ENCODE results near the gene APP.

APP gene

DNA sequence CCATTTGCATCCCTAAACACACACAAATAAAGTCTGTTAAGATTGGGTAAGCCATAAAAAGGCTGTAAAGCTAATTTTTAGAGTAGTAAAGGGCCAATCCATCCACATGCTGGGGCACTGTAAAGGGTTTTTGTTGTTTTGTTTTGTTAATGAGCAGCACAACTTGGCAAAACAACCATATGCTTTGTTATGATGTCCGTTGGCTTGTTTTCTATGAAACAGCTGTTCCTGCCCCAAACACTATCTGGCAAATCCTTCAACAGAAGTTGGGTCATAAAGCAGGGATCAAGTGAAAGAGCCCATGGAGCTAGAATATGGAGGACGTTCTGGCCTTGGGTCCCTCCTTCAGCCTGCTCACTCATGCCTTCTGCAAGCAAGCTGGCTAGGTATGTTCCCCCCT is 183.6 kb downstream of the APP start:
- in situ Hi-C loops (cut with MboI; ENCODE audit: low sequenced_read_pairs): no loop called here

DNA sequence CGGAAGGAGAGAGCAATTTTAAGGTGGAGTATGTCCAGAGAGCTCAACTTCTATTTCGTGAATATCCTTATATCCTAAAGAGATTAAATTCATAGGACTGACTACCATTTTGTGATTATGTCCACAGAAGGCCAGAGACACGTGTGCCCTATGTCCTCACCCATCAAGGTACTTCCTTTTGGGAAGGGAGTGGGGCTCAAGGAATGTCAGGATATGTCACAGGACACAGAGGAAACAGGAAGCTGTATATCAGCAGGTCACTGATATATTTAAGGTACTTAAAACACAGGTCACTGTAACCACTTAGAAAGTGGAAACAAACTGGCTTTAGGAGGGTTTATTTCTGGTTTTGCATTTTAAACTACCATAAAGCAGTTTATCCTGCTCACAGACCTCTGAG is 184.6 kb downstream of the APP start:
- in situ Hi-C loops (cut with MboI; ENCODE audit: low sequenced_read_pairs): no loop called here

- in situ Hi-C loops (cut with MboI; ENCODE audit: low sequenced_read_pairs): no loop called here
Observed at GRCh38 chr21:25984538-25984937, 186.0 kb downstream of the APP start.

DNA sequence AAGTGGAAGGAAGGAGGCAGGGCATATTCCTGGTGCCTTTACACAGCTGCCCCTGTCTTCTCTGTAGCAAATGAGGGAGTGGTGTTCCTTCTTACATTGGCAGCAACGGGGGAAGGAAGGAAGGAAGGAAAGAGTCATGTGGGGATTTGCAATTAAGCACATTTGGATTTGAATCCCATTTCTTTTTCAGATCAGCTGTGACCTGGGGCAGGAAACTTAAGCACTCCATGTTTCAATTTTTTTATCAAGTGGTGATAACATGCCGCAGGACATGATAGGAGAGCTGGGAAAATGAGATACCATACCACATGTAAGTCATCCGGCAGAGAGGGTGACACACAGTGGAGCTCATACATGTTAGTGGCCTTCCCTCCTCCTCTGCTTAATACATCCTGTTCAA is 186.8 kb downstream of the APP start:
- in situ Hi-C loops (cut with MboI; ENCODE audit: low sequenced_read_pairs): no loop called here

GRCh38 chr21:25980710-25981109 is 189.9 kb downstream of the APP start:
- in situ Hi-C loops (cut with MboI; ENCODE audit: low sequenced_read_pairs): no loop called here

GRCh38 chr21:25979845-25980616 is 190.5 kb downstream of the APP start:
- in situ Hi-C loops (cut with MboI; ENCODE audit: low sequenced_read_pairs): no loop called here

DNA sequence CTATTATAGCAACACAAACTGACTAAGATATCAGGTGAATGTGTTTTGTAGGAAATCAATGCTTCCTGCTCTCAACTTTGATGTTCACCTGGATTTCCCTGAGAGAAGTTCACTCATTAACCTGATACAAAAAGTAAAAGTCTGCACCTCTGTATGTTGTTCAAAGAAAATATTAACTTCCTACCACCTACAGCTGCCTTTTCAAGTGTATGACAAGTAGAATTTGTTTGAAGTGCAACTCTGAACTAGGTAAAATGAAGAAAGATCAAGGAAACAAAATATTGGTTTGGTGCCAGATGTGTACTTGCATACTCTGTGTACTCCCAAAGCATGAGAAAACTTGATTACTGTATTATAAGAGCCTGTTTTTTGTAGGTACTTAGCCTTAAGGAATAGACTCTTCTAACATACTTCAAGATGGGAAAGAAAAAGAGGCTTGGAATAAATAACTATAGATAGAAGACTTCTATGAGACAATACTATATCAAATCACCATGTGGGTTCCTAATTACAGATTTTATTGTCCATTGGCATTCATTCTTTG is 193.4 kb downstream of the APP start:
- in situ Hi-C loops (cut with MboI; ENCODE audit: low sequenced_read_pairs): no loop called here

- in situ Hi-C loops (cut with MboI; ENCODE audit: low sequenced_read_pairs): no loop called here
Observed at GRCh38 chr21:25974964-25975363, 195.6 kb downstream of the APP start.

DNA sequence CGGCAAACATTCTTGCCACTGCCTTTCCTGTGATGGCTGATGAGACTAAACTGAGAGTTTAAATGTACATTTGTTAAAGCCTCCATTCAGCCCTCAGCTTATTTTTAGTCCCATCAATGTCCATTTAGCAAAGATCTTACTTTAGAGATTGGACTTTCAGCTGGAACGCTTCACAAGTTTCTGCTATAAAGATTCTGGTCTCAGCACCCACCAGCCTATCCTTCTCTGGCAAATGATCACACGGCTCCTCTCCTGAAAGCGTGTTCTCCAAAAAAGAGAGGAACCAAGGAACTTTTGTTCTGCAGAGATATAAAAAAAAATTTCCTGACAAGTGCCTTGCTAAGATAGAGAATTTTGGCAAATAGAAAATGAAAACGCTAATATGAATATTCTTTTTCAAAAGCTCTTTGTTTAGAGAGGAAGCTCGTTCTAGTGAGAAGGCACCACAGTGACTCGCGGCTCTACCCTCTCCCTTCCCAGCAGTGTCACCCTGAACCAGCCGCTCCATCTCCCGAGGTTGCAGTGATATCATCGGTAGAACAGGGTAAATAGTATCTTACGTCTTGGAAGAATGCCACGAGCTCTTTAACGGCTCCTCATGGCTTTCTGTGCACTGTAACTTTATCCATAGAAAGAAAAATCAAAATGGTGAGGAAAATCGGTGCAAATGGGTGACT is 200.2 kb downstream of the APP start:
- in situ Hi-C loops (cut with MboI; ENCODE audit: low sequenced_read_pairs): no loop called here

- in situ Hi-C loops (cut with MboI; ENCODE audit: low sequenced_read_pairs): no loop called here
Observed at GRCh38 chr21:25967901-25968438, 202.6 kb downstream of the APP start.

GRCh38 chr21:25967181-25967900 is 203.2 kb downstream of the APP start:
- in situ Hi-C loops (cut with MboI; ENCODE audit: low sequenced_read_pairs): no loop called here

DNA sequence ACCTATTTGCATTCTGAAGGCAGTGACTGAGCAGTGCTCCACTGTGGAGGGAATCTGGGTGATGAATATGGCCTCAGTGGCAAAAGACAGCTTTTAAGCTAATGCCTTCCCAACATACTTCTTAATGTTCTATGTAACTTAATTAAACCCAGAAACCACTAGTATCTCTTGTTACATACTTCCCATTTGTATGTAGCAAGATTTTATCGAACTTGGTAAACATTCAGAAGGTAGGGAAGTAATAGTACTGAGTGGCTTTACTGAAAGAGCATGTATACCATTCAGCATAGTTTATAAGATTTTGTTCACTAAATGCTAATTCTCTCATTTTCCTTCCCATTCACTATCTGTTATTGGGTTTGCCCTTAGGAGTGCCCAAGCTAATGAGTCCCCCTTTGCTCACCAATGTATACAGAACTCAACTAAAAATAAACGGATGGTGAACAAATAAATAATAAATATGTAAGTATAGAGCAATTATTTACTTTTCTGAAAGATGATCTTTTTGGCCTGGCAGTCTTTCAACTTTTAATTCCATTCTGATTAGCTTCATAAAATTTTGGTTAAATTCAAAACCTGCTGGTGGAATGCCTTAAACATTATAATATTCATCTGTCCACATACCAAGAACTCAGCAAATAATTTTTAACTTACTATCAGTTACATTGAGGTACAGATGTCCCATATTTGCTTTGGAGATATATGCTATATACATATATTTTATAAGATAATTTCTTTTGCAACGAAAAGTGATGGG is 204.4 kb downstream of the APP start:
- in situ Hi-C loops (cut with MboI; ENCODE audit: low sequenced_read_pairs): no loop called here

DNA sequence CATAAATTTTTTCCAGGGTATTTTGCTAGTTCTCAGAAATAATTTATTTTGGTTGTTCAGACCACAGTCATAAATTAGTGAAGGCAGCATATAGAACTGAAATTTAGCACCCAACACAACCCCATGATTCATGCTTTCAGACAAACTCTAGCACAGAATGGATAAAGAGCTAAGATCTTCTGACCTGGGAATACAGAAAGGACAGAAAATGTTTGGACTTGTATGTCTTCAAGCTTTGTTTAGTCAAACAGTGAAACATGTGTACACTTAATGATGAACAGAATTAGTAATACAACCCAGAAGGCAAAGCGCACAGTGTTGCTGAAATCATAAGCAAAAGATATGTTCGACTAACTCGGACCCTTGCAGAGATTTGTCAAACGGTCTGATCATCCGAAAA is 205.6 kb downstream of the APP start:
- in situ Hi-C loops (cut with MboI; ENCODE audit: low sequenced_read_pairs): no loop called here

- in situ Hi-C loops (cut with MboI; ENCODE audit: low sequenced_read_pairs): no loop called here
Observed at GRCh38 chr21:25964015-25964414, 206.6 kb downstream of the APP start.

DNA sequence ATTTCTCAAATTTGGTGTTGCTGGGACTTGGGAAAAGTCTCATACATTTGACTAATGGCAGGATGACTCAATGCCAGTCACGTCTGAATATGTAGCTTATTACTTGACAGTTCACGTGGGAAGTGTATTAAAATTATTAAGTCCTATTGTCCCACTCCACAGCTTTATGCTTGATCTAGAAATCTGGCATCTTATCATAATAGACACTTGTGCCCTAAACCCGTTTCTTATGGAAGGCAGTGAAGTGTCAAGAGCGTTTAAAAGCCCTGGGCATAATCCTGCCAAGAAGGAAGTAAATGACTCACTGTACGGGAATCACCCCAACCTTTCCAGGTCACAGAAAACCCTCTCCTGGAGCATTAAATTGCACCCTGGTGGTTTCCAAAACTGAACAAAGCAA is 207.4 kb downstream of the APP start:
- in situ Hi-C loops (cut with MboI; ENCODE audit: low sequenced_read_pairs): no loop called here

- in situ Hi-C loops (cut with MboI; ENCODE audit: low sequenced_read_pairs): no loop called here
Observed at GRCh38 chr21:25961042-25961441, 209.5 kb downstream of the APP start.

- in situ Hi-C loops (cut with MboI; ENCODE audit: low sequenced_read_pairs): no loop called here
Observed at GRCh38 chr21:25960402-25960801, 210.2 kb downstream of the APP start.

DNA sequence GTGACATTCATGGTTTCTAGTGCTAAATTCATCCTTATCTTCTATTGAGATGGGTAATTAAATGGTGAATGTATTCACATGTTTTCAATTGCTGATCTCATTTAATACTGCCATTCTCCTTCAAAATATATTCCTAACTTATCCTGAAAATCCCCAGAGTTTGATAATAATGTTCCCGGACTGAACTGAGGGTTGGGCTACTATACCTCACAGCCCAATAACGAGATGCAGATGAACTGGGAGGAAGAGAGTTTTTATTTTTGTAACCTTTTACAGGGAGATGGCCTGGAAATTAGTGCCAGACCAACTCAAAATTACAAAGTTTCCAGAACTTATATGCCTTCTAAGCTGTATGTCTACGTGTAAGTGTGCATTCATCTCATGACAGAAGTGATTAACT is 210.8 kb downstream of the APP start:
- in situ Hi-C loops (cut with MboI; ENCODE audit: low sequenced_read_pairs): no loop called here

- in situ Hi-C loops (cut with MboI; ENCODE audit: low sequenced_read_pairs): no loop called here
Observed at GRCh38 chr21:25956993-25957714, 213.4 kb downstream of the APP start.

- in situ Hi-C loops (cut with MboI; ENCODE audit: low sequenced_read_pairs): no loop called here
Observed at GRCh38 chr21:25955646-25956045, 214.9 kb downstream of the APP start.

Data from HL-60/S4 treated with retinoic acid at 250 ng/mL for 4 days and 3 days (cell line).